ENCODE results near the gene L1TD1.
"Not testable (repeated sequence)": the region's sequence is repeated elsewhere in the genome, so short reads cannot be mapped to it uniquely, and the experiment has no call there.

L1TD1 gene

DNA sequence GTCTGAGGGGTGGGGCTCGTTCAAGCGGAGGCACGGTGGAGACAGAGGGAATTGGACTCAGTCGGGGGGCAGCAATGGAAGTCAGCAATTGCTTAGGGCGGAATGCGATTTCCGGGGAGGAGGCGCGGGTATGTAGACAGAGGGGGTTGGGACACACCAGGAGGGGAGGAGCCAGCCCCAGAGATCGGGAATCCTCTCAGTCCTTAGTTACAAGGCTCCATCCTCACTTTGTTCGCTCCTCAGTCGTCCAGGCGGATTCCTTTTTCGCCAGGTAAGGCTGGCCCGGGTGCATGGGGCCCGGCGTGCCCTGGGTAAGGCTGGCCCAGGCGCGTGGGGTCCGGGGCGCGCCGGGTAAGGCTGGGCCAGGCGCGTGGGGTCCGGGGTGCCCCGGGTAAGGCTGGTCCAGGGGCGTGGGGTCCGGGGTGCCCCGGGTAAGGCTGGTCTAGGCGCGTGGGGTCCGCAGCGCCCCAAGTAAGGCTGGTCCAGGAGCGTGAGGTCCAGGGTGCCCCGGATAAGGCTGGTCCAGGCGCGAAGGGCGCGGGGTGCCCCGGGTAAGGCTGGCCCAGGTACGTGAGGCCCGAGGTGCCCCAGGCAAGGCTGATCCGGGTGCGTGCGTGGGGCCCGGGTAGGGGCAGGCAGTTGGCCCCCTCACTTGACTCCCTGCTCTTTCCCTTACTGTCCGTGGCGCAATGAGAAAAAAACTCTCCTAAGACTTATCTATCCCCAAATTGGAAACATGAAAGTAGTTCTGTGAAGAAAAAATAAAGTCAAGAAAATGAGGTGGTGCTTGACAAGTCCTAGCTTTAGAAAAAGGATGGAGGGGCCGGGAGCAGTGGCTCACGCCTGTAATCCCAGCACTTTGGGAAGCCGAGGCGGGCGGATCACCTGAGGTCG lies at the start of gene L1TD1:
Gene L1TD1, plus strand, starts transcription at position 199 of the 894 bp plus-strand sequence. CDS start 11,780 bp downstream, outside the sequence.
- DNase-seq = no peak

DNA sequence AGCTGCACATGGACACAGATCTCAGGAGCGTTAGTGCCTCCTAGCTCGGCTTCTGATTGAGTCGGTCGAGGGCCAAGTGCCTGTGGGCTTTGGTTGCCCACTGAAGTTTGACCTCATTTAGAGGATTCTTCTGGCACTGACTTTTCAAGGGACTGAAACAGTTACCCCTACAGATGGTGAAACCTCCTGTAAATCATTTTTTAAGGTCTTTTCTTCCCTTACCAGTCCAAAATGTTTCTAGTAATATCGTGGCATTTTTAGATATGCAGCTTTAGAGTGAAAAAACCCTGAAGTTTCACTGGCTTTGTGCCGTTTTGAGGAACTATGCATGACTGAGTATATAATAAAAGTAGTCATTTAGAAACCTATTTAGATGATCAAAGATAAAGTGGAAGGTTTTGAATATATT lies 34.7 kb upstream of the L1TD1 start:
- DNase-seq = no peak

DNA sequence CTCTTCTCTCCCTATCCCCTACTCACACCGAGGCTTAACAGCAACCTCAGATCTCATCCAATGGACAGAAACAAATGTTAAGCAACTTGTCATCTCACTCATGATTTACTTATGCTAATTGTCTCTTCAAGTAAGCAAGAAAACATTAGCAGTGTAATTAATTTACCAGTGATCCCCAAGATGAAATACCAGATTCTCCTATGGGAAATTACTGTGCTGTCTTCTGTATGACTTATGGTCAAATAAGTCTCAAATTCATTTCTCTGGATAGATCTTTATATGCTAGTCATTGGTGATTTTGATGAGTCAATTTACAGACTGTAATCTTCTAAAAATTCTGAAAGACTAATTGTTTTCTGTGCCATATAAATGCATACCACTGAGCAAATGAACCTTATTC lies 32.9 kb upstream of the L1TD1 start:
- no peak for DNase-seq

DNA sequence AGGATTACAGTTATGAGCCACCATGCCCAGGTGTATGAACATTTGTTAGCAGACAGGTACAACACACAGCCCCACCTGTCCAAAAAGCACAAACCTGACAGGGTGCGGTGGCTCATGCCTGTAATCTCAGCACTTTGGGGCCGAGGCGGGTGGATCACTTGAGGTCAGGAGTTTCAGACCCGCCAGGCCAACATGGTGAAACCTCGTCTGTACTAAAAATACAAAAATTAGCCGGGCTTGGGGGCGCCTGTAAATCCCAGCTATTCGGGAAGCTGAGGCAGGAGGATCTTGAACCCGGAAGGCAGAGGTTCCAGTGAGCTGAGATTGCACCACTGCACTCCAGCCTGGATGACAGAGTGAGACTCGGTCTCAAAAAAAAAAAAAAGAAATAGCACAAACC lies 24.3 kb upstream of the L1TD1 start:
- DNase-seq = not testable (repeated sequence)

DNA sequence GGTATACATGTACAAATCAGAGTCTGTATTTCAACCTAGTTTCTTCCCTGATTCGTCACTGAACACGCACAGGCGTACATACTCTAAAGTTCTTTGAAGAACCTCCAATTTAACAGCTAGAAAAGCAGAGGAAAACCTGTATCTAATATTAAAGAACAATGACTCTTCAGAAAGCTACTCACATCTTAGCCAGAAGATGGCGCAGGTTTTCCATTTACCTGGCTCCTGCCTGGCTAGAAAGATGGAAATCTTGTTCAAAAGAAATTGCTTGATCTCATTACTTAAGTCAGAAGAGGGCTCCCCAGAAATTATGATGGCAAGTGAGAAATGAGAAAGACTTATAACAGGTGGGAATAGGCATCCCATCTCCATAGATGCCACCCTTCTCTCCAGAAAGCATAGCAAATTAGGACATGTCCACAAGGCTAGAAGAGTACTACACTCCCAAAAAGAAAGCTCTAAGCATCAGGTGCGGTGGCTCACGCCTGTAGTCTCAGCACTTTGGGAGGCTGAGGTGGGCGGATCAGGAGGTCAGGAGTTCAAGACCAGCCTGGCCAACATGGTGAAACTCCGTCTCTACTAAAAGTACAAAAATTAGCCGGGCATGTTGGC lies 19.0 kb upstream of the L1TD1 start:
- DNase-seq = peak; percentile 47

GRCh38 chr1:62176597-62177312 lies 17.9 kb upstream of the L1TD1 start:
- DNase-seq = no peak

DNA sequence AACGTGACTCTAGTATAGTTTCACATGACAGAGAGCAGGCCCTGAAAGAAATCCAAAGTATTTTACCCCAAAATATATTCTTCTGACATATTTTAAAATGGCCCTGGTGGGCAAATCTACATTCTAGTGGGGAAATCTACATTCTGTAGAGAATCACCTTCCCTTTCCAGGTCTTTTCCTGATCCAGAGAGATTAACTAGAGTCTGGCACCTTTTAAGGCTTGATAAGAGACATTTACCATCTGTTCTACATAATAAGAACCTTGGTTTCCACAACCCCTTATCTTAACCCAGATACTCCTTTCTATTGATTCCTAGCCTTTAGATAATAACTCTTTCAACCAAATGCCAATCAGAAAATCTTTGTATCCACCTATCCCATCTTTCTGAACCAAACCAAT lies 17.0 kb upstream of the L1TD1 start:
- DNase-seq = no peak

- no peak for DNase-seq
These were observed 16.3 kb upstream of the L1TD1 start for GRCh38 chr1:62178372-62178771.

DNA sequence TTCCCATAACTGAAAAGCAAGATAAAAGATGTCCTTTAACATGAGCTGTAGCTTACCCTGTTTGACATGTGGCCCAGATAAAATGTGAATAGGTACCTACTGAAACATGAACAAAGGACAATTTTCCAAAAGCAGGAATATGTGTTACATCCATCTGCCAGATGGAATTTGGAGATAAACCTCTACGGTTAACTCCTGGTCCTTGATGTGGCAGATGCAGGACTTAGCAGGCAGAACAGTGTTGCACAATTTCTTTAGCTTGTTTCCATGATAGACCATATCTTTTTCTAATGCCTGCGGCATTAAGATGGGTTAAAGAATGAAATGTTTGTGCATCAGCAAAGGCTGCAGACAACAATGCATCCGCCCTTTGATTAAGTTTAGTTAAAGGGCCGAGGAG lies 14.6 kb upstream of the L1TD1 start:
- not testable (repeated sequence) for DNase-seq

GRCh38 chr1:62180639-62181038 lies 14.0 kb upstream of the L1TD1 start:
- no peak for DNase-seq

GRCh38 chr1:62181532-62181931 lies 13.1 kb upstream of the L1TD1 start:
- no peak for DNase-seq

- not testable (repeated sequence) for DNase-seq
These were observed 12.5 kb upstream of the L1TD1 start for GRCh38 chr1:62182157-62182556.

- DNase-seq = not testable (repeated sequence)
These were observed 11.3 kb upstream of the L1TD1 start for GRCh38 chr1:62183164-62184020.

DNA sequence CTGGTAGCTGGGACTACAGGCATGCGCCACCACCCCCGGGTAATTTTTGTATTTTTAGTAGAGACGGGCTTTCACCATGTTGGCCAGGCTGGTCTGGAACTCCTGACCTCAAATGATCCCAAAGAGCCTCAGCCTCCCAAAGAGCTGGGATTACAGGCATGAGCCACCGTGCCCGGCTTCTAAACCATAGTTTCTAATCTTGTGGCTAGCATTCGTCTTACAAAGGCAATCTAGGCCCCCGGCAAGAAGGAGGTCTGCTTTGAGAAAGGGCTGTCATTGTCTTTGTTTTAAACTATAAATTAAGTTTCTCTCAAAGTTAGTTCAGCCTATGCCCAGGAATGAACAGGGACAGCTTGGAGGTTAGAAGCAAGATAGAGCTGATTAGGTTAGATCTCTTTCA lies 10.3 kb upstream of the L1TD1 start:
- no peak for DNase-seq

GRCh38 chr1:62185233-62185632 lies 9.4 kb upstream of the L1TD1 start:
- DNase-seq = not testable (repeated sequence)

DNA sequence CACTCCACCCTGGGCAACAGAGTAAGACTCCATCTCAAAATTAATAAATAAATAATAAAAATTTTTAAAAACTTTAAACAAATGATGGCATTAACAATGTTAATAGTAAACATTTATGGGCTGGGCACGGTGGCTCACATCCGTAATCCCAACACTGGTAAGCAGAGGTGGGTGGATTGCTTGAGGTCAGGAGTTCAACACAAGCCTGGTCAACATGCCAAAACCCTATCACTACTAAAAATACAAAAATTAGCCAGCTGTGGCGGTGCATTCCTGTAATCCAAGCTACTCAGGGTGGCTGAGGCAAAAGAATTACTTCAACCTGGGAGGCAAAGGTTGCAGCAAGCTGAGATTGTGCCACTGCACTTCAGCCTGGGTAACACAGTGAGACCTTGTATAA lies 9.0 kb upstream of the L1TD1 start:
- no peak for DNase-seq

DNA sequence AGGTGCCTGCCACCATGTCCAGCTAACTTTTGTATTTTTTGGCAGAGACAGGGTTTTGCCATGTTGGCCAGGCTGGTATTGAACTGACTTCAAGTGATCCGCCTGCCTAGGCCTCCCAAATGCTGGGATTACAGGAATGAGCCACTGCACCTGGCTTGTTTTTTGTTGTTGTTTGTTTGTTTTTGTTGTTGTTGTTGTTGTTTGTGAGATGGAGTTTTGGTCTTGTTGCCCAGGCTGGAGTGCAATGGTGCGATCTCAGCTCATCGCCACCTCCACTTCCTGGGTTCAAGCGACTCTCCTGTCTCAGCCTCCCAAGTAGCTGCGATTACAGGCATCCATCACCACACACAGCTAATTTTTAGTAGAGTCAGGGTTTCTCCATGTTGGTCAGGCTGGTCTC lies 7.1 kb upstream of the L1TD1 start:
- no peak for DNase-seq

DNA sequence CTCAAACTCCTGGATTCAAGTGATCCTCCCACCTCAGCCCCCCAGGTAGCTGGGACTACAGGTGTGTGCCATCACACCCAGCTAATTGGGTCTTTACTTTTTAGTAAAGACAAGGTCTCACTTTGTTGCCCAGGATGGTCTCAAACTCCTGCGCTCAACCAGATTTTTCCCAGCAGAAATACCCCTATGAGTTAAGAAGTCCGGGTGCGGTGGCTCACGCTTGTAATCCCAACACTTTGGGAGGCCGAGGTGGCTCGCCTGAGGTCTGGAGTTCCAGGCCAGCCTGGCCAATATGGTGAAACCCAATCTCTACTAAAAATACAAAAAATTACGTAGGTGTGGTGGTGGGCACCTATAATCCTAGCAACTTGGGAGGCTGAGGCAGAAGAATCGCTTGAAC lies 6.5 kb upstream of the L1TD1 start:
- DNase-seq = no peak

DNA sequence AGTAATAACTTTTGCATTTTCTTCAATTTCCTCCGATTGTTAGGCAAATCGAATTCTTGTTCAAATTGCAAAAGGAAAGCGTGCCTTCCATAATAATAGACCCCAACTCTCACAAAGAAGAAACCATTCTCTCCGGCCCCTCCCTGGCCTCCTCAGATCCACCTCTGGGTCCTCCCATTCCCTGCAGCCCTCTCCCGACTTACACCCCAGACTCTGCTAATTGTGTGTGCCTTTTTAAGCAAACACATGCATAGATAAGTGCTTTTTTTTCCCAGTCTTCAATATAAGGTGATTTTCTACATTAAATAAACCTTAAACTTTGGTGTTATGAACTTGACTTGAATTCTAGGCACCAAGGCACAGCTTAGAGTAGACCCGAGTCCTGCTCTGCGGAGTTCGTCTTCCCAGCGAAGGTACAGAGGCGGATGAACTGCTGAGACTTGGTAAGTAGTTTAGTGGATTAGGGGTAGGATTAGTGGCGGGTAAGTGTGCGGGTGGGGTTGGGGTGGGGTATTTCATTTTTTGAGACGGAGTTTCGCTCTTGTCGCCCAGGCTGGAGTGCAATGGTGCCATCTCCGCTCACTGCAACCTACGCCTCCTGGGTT lies 1.5 kb downstream of the L1TD1 start:
- DNase-seq = no peak

DNA sequence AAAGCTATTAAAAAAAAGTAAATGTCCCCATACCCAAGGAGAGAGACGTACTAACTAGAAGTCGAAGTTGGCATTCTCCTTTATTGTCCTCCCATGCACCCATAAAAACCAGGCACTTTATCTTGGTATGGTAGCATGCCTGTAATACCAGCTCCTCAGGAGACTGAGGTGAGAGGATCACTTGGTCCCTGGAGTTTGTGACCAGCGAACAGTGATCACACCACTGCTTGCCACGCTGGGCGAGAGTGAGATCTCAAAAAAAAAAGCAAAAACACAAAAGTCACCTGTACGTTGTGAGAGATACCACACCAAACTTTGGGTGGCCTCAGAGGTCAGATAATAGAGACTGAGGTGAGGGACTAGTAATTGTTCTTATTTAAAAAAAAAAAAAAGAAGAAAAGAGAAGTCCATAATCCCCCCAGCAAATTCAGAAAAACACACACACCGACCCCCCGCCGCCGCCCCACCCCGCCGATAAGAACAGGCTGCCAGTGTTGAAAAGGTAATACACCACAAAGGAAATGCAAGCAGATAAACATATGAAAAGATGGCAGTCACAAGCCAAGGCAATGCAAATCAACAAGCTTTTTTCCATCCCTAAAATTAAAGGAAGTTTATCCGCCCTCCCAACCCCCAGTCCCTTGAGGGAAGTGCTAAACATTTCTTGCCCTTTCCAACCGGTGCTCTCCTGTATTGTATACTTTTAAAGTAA lies 3.6 kb downstream of the L1TD1 start:
- DNase-seq = no peak

DNA sequence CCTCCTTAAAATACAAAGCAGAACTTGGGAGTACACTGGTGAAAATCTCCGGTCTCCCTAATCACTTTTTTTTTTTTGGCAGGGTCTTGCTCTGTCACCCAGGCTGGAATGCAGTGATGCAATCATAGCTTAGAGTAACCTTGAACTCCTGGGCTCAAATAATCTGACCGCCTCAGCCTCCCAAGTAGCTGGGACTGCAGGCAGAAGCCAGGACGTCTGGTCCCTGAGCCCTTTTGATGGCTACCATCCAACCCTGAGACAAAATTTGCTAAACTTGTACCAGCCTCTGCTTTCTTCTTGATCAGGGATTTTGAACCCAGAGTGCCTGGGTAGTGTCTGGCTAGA lies 4.1 kb downstream of the L1TD1 start:
- no peak for DNase-seq

DNA sequence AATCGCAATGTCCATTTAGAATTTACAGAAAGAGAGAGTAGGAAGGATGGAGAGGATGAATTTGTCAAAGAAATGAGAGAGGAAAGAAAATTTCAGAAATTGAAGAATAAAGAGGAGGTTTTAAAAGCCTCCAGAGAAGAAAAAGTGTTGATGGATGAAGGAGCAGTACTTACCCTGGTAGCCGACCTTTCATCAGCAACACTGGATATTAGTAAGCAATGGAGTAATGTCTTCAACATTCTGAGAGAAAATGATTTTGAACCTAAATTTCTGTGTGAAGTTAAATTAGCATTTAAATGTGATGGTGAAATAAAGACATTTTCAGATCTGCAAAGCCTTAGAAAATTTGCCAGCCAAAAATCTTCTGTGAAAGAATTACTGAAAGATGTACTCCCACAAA lies 12.5 kb downstream of the L1TD1 start:
- no peak for DNase-seq
